ENCODE measurements around the gene CTXN1. TPM values are rescaled to one million over a fixed set of nuclear protein-coding genes. Genes with fewer than 3 reads are reported as not detected.

The CTXN1 gene
- total RNA-seq, 4 donors from 2014 or later, result 1.6 to 2.5 (median 2.4) TPM; not detected in 1

- peaks cover 0 to 6% of the 10 kb centered on the region in 2 donors for H3K27me3 ChIP-seq
- TF ChIP-seq, protein P1, sequence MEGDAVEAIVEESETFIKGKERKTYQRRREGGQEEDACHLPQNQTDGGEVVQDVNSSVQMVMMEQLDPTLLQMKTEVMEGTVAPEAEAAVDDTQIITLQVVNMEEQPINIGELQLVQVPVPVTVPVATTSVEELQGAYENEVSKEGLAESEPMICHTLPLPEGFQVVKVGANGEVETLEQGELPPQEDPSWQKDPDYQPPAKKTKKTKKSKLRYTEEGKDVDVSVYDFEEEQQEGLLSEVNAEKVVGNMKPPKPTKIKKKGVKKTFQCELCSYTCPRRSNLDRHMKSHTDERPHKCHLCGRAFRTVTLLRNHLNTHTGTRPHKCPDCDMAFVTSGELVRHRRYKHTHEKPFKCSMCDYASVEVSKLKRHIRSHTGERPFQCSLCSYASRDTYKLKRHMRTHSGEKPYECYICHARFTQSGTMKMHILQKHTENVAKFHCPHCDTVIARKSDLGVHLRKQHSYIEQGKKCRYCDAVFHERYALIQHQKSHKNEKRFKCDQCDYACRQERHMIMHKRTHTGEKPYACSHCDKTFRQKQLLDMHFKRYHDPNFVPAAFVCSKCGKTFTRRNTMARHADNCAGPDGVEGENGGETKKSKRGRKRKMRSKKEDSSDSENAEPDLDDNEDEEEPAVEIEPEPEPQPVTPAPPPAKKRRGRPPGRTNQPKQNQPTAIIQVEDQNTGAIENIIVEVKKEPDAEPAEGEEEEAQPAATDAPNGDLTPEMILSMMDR (IDR thresholded peaks at IDR 0.05), result no peak
- TF ChIP-seq POLR2A (IDR thresholded peaks at IDR 0.05), result no peak
- H3K4me1 ChIP-seq, result peaks cover 2 to 42% (median 25%) of the 10 kb centered on the region in 4 donors
Measured at GRCh38 chr19:7922836-7923195, 3.1 kb downstream of the CTXN1 start.

GRCh38 chr19:7921967-7922835 lies 3.7 kb downstream of the CTXN1 start:
- Histone ChIP-seq H3K27me3 (peaks cover 0 to 12% of the 10 kb centered on the region in 2 donors), H3K36me3 (peaks cover 0 to 20% (median 0%) of the 10 kb centered on the region in 3 donors), H3K4me1 (peaks cover 2 to 49% (median 32%) of the 10 kb centered on the region in 4 donors), H3K9me3 (no peaks in the 10 kb centered on the region), H3K27ac (peak overlapping the region in 1 of 4 donors; percentile 93), H3K4me3 (no peak overlapping the region)
- no peak for DNase-seq
- TF ChIP-seq POLR2A (IDR thresholded peaks at IDR 0.05), result no peak
- TF ChIP-seq, protein P1 (IDR thresholded peaks at IDR 0.05), result no peak

More at GRCh38 chr19:7922836-7923195, 3.1 kb downstream of the CTXN1 start:
- Histone ChIP-seq H3K9me3 (no peaks in the 10 kb centered on the region), H3K36me3 (peaks cover 0 to 20% (median 0%) of the 10 kb centered on the region in 3 donors), H3K27ac (no peak overlapping the region), H3K4me3 (no peak overlapping the region)
- DNase-seq, result no peak

- Histone ChIP-seq H3K36me3 (peaks cover 0 to 14% (median 0%) of the 10 kb centered on the region in 3 donors), H3K27me3 (peaks cover 0 to 20% of the 10 kb centered on the region in 2 donors), H3K4me3 (peak overlapping the region; percentile 58 to 94 (median 90)), H3K4me1 (peaks cover 2 to 51% (median 36%) of the 10 kb centered on the region in 4 donors), H3K27ac (peak overlapping the region; percentile 53 to 98 (median 95)), H3K9me3 (no peaks in the 10 kb centered on the region)
- TF ChIP-seq POLR2A (IDR thresholded peaks at IDR 0.05), result no peak
- TF ChIP-seq, protein P1 (IDR thresholded peaks at IDR 0.05), result no peak
- DNase-seq, result no peak
Measured at GRCh38 chr19:7921302-7921966, 4.5 kb downstream of the CTXN1 start.

- TF ChIP-seq, protein P1 (IDR thresholded peaks at IDR 0.05), result no peak
- TF ChIP-seq POLR2A (IDR thresholded peaks at IDR 0.05), result peak in 1 of 2 donors; percentile 45
- Histone ChIP-seq H3K4me1 (peaks cover 2 to 54% (median 34%) of the 10 kb centered on the region in 4 donors), H3K4me3 (peak overlapping the region; percentile 78 to 94 (median 90)), H3K27me3 (peaks cover 0 to 27% of the 10 kb centered on the region in 2 donors), H3K9me3 (no peaks in the 10 kb centered on the region), H3K36me3 (peaks cover 0 to 14% (median 0%) of the 10 kb centered on the region in 3 donors), H3K27ac (peak overlapping the region; percentile 87 to 98 (median 95))
- peak; percentile 100 for DNase-seq
Measured at GRCh38 chr19:7920519-7921301, 5.2 kb downstream of the CTXN1 start.
